Activated gamma-delta T cell treated with Interleukin-2 at 50 U/mL for 16 hours (primary cell): ENCODE data around the gene GPR87.

ENCODE experiments used
- DNase-seq: peaks from one replicate; pipeline ENCODE4 v3.0.0-alpha.2; 2020

The GPR87 gene

GRCh38 chr3:151316267-151316991 lies at the start of gene GPR87:
TSS of gene GPR87 (minus strand) at chr3:151316820. CDS start at chr3:151300100, 16,720 bp downstream.
- no peak for DNase-seq

- no peak for DNase-seq
Measured at GRCh38 chr3:151362751-151363174, 46.1 kb upstream of the GPR87 start.

- DNase-seq: no peak
Measured at GRCh38 chr3:151357463-151357850, 40.8 kb upstream of the GPR87 start.

GRCh38 chr3:151356794-151357462 lies 40.3 kb upstream of the GPR87 start:
- DNase-seq: no peak

GRCh38 chr3:151351648-151352047 lies 35.0 kb upstream of the GPR87 start:
- no peak for DNase-seq

GRCh38 chr3:151351219-151351618 lies 34.6 kb upstream of the GPR87 start:
- no peak for DNase-seq

GRCh38 chr3:151350656-151351055 lies 34.0 kb upstream of the GPR87 start:
- DNase-seq: no peak

GRCh38 chr3:151347432-151347831 lies 30.8 kb upstream of the GPR87 start:
- no peak for DNase-seq

GRCh38 chr3:151346292-151346691 lies 29.7 kb upstream of the GPR87 start:
- DNase-seq: no peak

GRCh38 chr3:151345859-151346258 lies 29.2 kb upstream of the GPR87 start:
- DNase-seq: no peak

- no peak for DNase-seq
Measured at GRCh38 chr3:151331696-151332095, 15.1 kb upstream of the GPR87 start.

- DNase-seq: no peak
Measured at GRCh38 chr3:151330899-151331298, 14.3 kb upstream of the GPR87 start.

- DNase-seq: no peak
Measured at GRCh38 chr3:151330379-151330778, 13.8 kb upstream of the GPR87 start.

- no peak for DNase-seq
Measured at GRCh38 chr3:151329363-151329762, 12.7 kb upstream of the GPR87 start, which contains the start of gene P2RY13. TSS of gene P2RY13 (minus strand) at chr3:151329549. CDS start at chr3:151329528, 21 bp downstream.

GRCh38 chr3:151328298-151328995 lies 11.8 kb upstream of the GPR87 start:
- DNase-seq: peak; percentile 27

GRCh38 chr3:151327571-151328198 lies 11.1 kb upstream of the GPR87 start:
- no peak for DNase-seq

- no peak for DNase-seq
Measured at GRCh38 chr3:151322511-151322910, 5.9 kb upstream of the GPR87 start.

- DNase-seq: no peak
Measured at GRCh38 chr3:151321526-151321925, 4.9 kb upstream of the GPR87 start.

- no peak for DNase-seq
Measured at GRCh38 chr3:151320131-151320530, 3.5 kb upstream of the GPR87 start.

GRCh38 chr3:151319628-151320027 lies 3.0 kb upstream of the GPR87 start:
- DNase-seq: no peak

- DNase-seq: no peak
Measured at GRCh38 chr3:151318991-151319390, 2.4 kb upstream of the GPR87 start.

GRCh38 chr3:151318313-151318712 lies 1.7 kb upstream of the GPR87 start:
- no peak for DNase-seq

- no peak for DNase-seq
Measured at GRCh38 chr3:151315846-151316245, 774 bp downstream of the GPR87 start.
